Peyer's patch (tissue), 4 donors: ENCODE measurements around the gene IFITM2.

Experiments
- POLR2A ChIP-seq, 2 donors: fragments of 450-650 bp; IDR thresholded peaks; one replicate each; pipeline ENCODE4 v1.5.1; 2017; ENCODE audit warnings: antibody characterized with exemption in 2 of 2, mild to moderate bottlenecking in 2 of 2, moderate library complexity in 2 of 2
- TF ChIP-seq, protein P1 (sequence below), 6 experiments: fragments of 450-650 bp in 4 of 6; fragments of 200-600 bp in 2 of 6; sonication (generic) in 1 of 6; IDR thresholded peaks; one replicate each; pipeline ENCODE4 v1.5.1; 2017 to 2019; ENCODE audit warnings: antibody characterized with exemption in 6 of 6, mild to moderate bottlenecking in 3 of 6, moderate library complexity in 1 of 6

DNA sequence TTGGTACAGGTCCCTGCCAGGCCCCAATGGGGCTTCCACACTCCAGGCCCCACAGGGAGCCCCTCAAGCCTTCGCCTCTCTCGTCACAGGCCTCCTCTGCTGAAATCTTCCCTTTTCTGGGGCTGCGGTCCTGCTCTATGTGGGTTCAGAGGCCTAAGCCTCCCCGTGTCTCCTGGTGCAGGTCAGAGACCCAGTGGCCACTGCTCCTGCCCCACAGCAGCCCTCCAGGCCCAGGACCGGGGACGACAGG is 18.9 kb downstream of the IFITM2 start:
- TF ChIP-seq, protein P1, sequence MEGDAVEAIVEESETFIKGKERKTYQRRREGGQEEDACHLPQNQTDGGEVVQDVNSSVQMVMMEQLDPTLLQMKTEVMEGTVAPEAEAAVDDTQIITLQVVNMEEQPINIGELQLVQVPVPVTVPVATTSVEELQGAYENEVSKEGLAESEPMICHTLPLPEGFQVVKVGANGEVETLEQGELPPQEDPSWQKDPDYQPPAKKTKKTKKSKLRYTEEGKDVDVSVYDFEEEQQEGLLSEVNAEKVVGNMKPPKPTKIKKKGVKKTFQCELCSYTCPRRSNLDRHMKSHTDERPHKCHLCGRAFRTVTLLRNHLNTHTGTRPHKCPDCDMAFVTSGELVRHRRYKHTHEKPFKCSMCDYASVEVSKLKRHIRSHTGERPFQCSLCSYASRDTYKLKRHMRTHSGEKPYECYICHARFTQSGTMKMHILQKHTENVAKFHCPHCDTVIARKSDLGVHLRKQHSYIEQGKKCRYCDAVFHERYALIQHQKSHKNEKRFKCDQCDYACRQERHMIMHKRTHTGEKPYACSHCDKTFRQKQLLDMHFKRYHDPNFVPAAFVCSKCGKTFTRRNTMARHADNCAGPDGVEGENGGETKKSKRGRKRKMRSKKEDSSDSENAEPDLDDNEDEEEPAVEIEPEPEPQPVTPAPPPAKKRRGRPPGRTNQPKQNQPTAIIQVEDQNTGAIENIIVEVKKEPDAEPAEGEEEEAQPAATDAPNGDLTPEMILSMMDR (IDR thresholded peaks at IDR 0.05) = no peak
- TF ChIP-seq POLR2A (IDR thresholded peaks at IDR 0.05) = no peak
